ACC112 (cell line): ENCODE results near the gene STEAP2.
"Not testable (repeated sequence)": the region's sequence is repeated elsewhere in the genome, so short reads cannot be mapped to it uniquely, and the experiment has no call there.

Source experiments
- H2AFZ ChIP-seq: fragments of 200-600 bp; sonication (generic); one replicate; pipeline ENCODE4 v1.6.0; 2017; ENCODE audit warnings: antibody characterized with exemption, low read length; ENCODE audit not compliant: unreplicated experiment
- H3K27ac ChIP-seq: fragments of 200-600 bp; sonication (generic); 2 replicates; pipeline ENCODE4 v1.5.1; 2014; ENCODE audit warnings: low read depth, mild to moderate bottlenecking, antibody characterized with exemption, low read length, moderate library complexity
- H3K27me3 ChIP-seq: fragments of 200-600 bp; sonication (generic); 2 replicates; pipeline ENCODE4 v1.6.1; 2014; ENCODE audit warnings: mild to moderate bottlenecking, antibody characterized with exemption, low read length, moderate library complexity, mixed read lengths; ENCODE audit not compliant: insufficient read depth
- H3K36me3 ChIP-seq: fragments of 200-600 bp; sonication (generic); 2 replicates; pipeline ENCODE4 v1.6.1; 2016; ENCODE audit warnings: mild to moderate bottlenecking, antibody characterized with exemption, low read length, moderate library complexity, mixed read lengths; ENCODE audit not compliant: insufficient read depth
- H3K4me1 ChIP-seq: fragments of 200-600 bp; sonication (generic); one replicate; pipeline ENCODE4 v1.6.1; 2016; ENCODE audit warnings: low read length, mixed read lengths; ENCODE audit not compliant: insufficient read depth, unreplicated experiment, control insufficient read depth
- H3K4me3 ChIP-seq: fragments of 200-600 bp; sonication (generic); 2 replicates; pipeline ENCODE4 v1.5.1; 2014; ENCODE audit warnings: mild to moderate bottlenecking, low read depth, low read length
- H3K79me2 ChIP-seq: fragments of 200-600 bp; sonication (generic); one replicate; pipeline ENCODE4 v1.6.0; 2016; ENCODE audit warnings: low read length; ENCODE audit not compliant: control insufficient read depth, unreplicated experiment, insufficient read depth

Gene STEAP2

GRCh38 chr7:90176195-90176594 is 35.3 kb upstream of the STEAP2 start:
- H3K4me1 ChIP-seq, result peaks cover 34% of the 10 kb centered on the region

DNA sequence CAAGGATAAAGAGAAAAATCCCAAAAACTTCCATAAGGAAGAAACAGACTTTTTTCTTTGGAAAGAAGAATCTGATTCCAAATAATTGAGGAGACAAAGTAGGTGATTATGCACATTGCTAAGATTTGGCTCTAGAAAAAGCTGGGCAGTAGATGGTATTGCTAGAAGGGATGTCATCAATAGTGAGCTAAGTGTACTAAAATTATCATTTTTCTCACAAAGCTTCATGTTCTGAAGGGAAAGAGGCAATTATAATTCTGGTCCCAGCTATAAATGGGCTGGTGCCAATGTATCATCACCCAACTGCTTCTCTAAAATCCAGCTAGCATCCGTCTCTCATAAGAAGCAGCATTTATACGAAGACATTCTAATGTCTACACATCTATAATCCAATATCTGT is 33.4 kb upstream of the STEAP2 start:
- peak overlapping the region; percentile 91 for H3K27ac ChIP-seq
- H3K36me3 ChIP-seq, result no peaks in the 10 kb centered on the region
- no peaks in the 10 kb centered on the region for H3K27me3 ChIP-seq
- no peaks in the 10 kb centered on the region for H3K79me2 ChIP-seq
- no peak overlapping the region for H2AFZ ChIP-seq
- H3K4me3 ChIP-seq, result no peak overlapping the region
- H3K4me1 ChIP-seq, result peaks cover 34% of the 10 kb centered on the region

More at GRCh38 chr7:90176195-90176594, 35.3 kb upstream of the STEAP2 start:
- H3K79me2 ChIP-seq, result no peaks in the 10 kb centered on the region
- no peaks in the 10 kb centered on the region; the same call in 1 of the 2 replicates for H3K36me3 ChIP-seq
- H2AFZ ChIP-seq, result no peak overlapping the region
- no peaks in the 10 kb centered on the region for H3K27me3 ChIP-seq
- H3K4me3 ChIP-seq, result no peak overlapping the region
- no peak overlapping the region for H3K27ac ChIP-seq

GRCh38 chr7:90178679-90179278 is 32.8 kb upstream of the STEAP2 start:
- H3K4me1 ChIP-seq, result peaks cover 34% of the 10 kb centered on the region
- H3K36me3 ChIP-seq, result no peaks in the 10 kb centered on the region
- no peaks in the 10 kb centered on the region for H3K79me2 ChIP-seq
- peak overlapping the region; percentile 91 for H3K27ac ChIP-seq
- peak overlapping the region; percentile 42 for H3K4me3 ChIP-seq
- H3K27me3 ChIP-seq, result no peaks in the 10 kb centered on the region
- no peak overlapping the region for H2AFZ ChIP-seq

DNA sequence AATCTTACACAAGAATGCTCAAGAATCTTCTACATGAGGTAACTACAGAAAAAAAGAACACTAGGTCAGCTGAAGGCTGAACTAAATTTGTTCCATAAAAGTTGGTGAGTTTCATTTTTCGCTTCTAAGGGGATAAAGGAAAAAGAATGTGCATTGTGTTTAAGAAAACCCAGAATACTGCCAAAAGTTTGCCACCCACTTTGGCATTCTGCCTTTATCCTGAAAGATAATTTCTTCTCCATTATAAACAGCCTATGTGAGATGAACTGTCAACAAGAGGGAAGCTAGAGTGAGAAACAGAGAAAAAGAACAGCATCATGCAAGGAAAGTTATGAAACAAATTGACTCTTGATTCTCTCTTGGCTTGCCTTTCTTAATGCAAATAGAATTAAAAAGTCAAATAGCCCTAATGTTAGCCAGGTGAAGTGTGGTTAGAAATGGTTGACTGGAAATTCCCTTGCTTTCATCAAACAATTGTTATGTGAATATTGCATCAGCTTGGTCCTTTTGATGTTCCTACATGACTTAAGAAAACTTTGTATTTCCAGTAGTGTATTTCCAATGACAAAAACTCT is 31.4 kb upstream of the STEAP2 start:
- no peaks in the 10 kb centered on the region for H3K79me2 ChIP-seq
- H3K4me1 ChIP-seq, result peaks cover 34% of the 10 kb centered on the region
- peak overlapping the region; percentile 91 for H3K27ac ChIP-seq
- H3K4me3 ChIP-seq, result peak overlapping the region; percentile 42
- no peaks in the 10 kb centered on the region for H3K36me3 ChIP-seq
- H2AFZ ChIP-seq, result peak overlapping the region; percentile 90
- H3K27me3 ChIP-seq, result no peaks in the 10 kb centered on the region

GRCh38 chr7:90180649-90181048 is 30.9 kb upstream of the STEAP2 start:
- Histone ChIP-seq H3K4me1 (peaks cover 34% of the 10 kb centered on the region), H3K27ac (peak overlapping the region; percentile 91), H2AFZ (peak overlapping the region; percentile 20), H3K79me2 (no peaks in the 10 kb centered on the region), H3K4me3 (peak overlapping the region; percentile 42), H3K27me3 (no peaks in the 10 kb centered on the region), H3K36me3 (no peaks in the 10 kb centered on the region)

DNA sequence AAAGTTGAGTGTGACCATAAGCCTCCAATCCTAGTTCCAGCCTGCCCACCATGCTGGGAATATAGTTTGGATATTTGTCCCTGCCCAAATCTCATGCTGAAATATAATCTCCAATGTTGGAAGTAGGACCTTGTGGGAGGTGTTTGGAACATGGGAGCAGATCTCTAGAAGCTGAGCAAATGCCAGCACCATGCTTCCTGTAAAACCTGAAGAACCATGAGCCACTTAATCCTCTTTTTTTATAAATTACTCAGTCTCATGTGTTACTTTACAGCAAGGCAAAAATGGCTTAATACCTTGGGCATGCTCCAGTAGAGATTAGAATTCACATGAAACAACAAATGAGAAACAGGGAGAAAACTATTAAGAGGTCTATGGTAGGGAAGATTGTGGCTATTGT is 30.1 kb upstream of the STEAP2 start:
- no peak overlapping the region for H2AFZ ChIP-seq
- H3K4me1 ChIP-seq, result peaks cover 34% of the 10 kb centered on the region
- no peak overlapping the region for H3K4me3 ChIP-seq
- no peaks in the 10 kb centered on the region for H3K27me3 ChIP-seq
- no peaks in the 10 kb centered on the region for H3K79me2 ChIP-seq
- H3K36me3 ChIP-seq, result no peaks in the 10 kb centered on the region
- no peak overlapping the region for H3K27ac ChIP-seq

- H3K36me3 ChIP-seq, H3K27ac ChIP-seq, H3K27me3 ChIP-seq, H3K4me3 ChIP-seq, H3K4me1 ChIP-seq, H2AFZ ChIP-seq, H3K79me2 ChIP-seq: not testable (repeated sequence)
These were observed 25.2 kb upstream of the STEAP2 start for GRCh38 chr7:90186290-90186689.

GRCh38 chr7:90187507-90188050 is 24.0 kb upstream of the STEAP2 start:
- Histone ChIP-seq H3K36me3 (no peaks in the 10 kb centered on the region; the same call in 1 of the 2 replicates), H3K4me3 (no peak overlapping the region), H3K79me2 (no peaks in the 10 kb centered on the region), H2AFZ (no peak overlapping the region), H3K4me1 (no peaks in the 10 kb centered on the region), H3K27me3 (no peaks in the 10 kb centered on the region), H3K27ac (no peak overlapping the region)

- Histone ChIP-seq H3K36me3 (no peaks in the 10 kb centered on the region; the same call in 1 of the 2 replicates), H3K79me2 (no peaks in the 10 kb centered on the region), H3K4me1 (no peaks in the 10 kb centered on the region), H3K27me3 (no peaks in the 10 kb centered on the region), H2AFZ (no peak overlapping the region), H3K4me3 (no peak overlapping the region), H3K27ac (no peak overlapping the region)
These were observed 23.3 kb upstream of the STEAP2 start for GRCh38 chr7:90188281-90188680.

GRCh38 chr7:90190995-90191394 is 20.5 kb upstream of the STEAP2 start:
- no peak overlapping the region for H3K4me3 ChIP-seq
- no peak overlapping the region for H2AFZ ChIP-seq
- no peaks in the 10 kb centered on the region for H3K27me3 ChIP-seq
- H3K79me2 ChIP-seq, result no peaks in the 10 kb centered on the region
- no peaks in the 10 kb centered on the region for H3K4me1 ChIP-seq
- no peaks in the 10 kb centered on the region; the same call in 1 of the 2 replicates for H3K36me3 ChIP-seq
- no peak overlapping the region for H3K27ac ChIP-seq

DNA sequence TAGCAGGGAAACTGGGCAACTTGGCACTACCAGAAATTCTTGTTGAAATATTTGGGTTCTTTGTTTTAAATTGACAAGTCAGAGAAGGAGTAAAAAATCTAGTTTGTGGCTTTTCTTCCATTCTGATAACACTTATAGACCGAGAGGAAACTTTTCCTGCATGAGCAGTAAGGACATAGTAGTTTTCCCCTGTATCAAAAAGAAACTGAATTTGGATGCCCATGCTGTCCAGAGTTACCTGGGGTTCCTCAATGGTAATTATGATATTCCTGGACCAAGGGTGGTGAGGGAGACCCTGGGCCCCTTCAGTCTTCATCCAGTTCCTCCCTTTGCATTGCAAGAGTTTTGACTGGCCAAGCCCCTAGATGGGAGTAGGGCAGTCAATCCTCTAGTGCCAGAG is 19.9 kb upstream of the STEAP2 start:
- H2AFZ ChIP-seq, result no peak overlapping the region
- H3K27me3 ChIP-seq, result no peaks in the 10 kb centered on the region
- H3K27ac ChIP-seq, result no peak overlapping the region
- H3K4me3 ChIP-seq, result no peak overlapping the region
- H3K36me3 ChIP-seq, result no peaks in the 10 kb centered on the region; the same call in 1 of the 2 replicates
- H3K79me2 ChIP-seq, result no peaks in the 10 kb centered on the region
- H3K4me1 ChIP-seq, result no peaks in the 10 kb centered on the region
